H9 (cell line): ENCODE measurements around the gene CCDC30. TPM values are rescaled to one million over a fixed set of nuclear protein-coding genes. Genes with fewer than 3 reads are reported as not detected.

ENCODE experiments used
- DNase-seq: peaks from one replicate; pipeline ENCODE4 v3.0.0-alpha.2; 2017
- H2AFZ ChIP-seq: one replicate; pipeline ENCODE4 v1.6.1; 2013; ENCODE audit warnings: mild to moderate bottlenecking, low read length, control low read depth, moderate library complexity
- H2AK5ac ChIP-seq: 2 replicates; pipeline ENCODE4 v1.6.1; 2013; ENCODE audit warnings: low read length, control low read depth, mixed read lengths; ENCODE audit not compliant: insufficient read length
- H2BK120ac ChIP-seq: one replicate; pipeline ENCODE4 v1.6.1; 2013; ENCODE audit warnings: low read depth, mild to moderate bottlenecking, low read length, control low read depth, inconsistent platforms; ENCODE audit not compliant: poor library complexity, severe bottlenecking
- H2BK12ac ChIP-seq: 2 replicates; pipeline ENCODE4 v1.6.1; 2013; ENCODE audit warnings: low read length, control low read depth, mixed read lengths, low read depth; ENCODE audit not compliant: insufficient read length
- H2BK15ac ChIP-seq: 2 replicates; pipeline ENCODE4 v1.6.1; 2013; ENCODE audit warnings: low read depth, low read length, control low read depth
- H2BK20ac ChIP-seq: one replicate; pipeline ENCODE4 v1.6.1; 2013; ENCODE audit warnings: low read depth, mild to moderate bottlenecking, low read length, control low read depth, inconsistent platforms; ENCODE audit not compliant: poor library complexity, severe bottlenecking
- H2BK5ac ChIP-seq: 2 replicates; pipeline ENCODE4 v1.6.1; 2013; ENCODE audit warnings: low read length, control low read depth, mixed read lengths; ENCODE audit not compliant: insufficient read length
- H3K14ac ChIP-seq: 2 replicates; pipeline ENCODE4 v1.6.1; 2013; ENCODE audit warnings: low read length, control low read depth; ENCODE audit not compliant: insufficient read depth
- H3K18ac ChIP-seq: 2 replicates; pipeline ENCODE4 v1.6.1; 2013; ENCODE audit warnings: low read depth, mild to moderate bottlenecking, mixed read lengths, low read length, control low read depth; ENCODE audit not compliant: insufficient read length
- H3K23ac ChIP-seq: 2 replicates; pipeline ENCODE4 v1.6.1; 2013; ENCODE audit warnings: low read length, control low read depth, mixed read lengths, low read depth; ENCODE audit not compliant: insufficient read length
- H3K23me2 ChIP-seq: 2 replicates; pipeline ENCODE4 v1.6.1; 2013; ENCODE audit warnings: low read depth, mild to moderate bottlenecking, mixed read lengths, low read length, control low read depth; ENCODE audit not compliant: insufficient read length, poor library complexity, severe bottlenecking
- H3K27ac ChIP-seq: 2 replicates; pipeline ENCODE4 v1.5.1; 2013; ENCODE audit warnings: low read length, control low read depth, mixed read lengths, low read depth; ENCODE audit not compliant: insufficient read length
- H3K27me3 ChIP-seq: 2 replicates; pipeline ENCODE4 v1.6.1; 2013; ENCODE audit warnings: low read length, control low read depth, inconsistent platforms; ENCODE audit not compliant: insufficient read depth
- H3K4ac ChIP-seq: 2 replicates; pipeline ENCODE4 v1.6.1; 2013; ENCODE audit warnings: low read depth, mild to moderate bottlenecking, control low read depth, inconsistent platforms, low read length, moderate library complexity
- H3K4me1 ChIP-seq: 2 replicates; pipeline ENCODE4 v1.6.1; 2013; ENCODE audit warnings: low read length, control low read depth, inconsistent platforms; ENCODE audit not compliant: insufficient read depth
- H3K4me2 ChIP-seq: 2 replicates; pipeline ENCODE4 v1.6.1; 2013; ENCODE audit warnings: low read length, control low read depth, mixed read lengths; ENCODE audit not compliant: insufficient read length, insufficient read depth
- H3K56ac ChIP-seq: 2 replicates; pipeline ENCODE4 v1.6.1; 2013; ENCODE audit warnings: low read depth, mild to moderate bottlenecking, mixed read lengths, low read length, control low read depth; ENCODE audit not compliant: insufficient read length
- H3K79me1 ChIP-seq: 2 replicates; pipeline ENCODE4 v1.6.1; 2013; ENCODE audit warnings: low read depth, mild to moderate bottlenecking, moderate library complexity, low read length, control low read depth, inconsistent platforms; ENCODE audit not compliant: insufficient read depth, poor library complexity, severe bottlenecking
- H3K79me2 ChIP-seq: 2 replicates; pipeline ENCODE4 v1.6.1; 2013; ENCODE audit warnings: low read length, control low read depth, inconsistent platforms; ENCODE audit not compliant: insufficient read depth
- H3K9ac ChIP-seq: 2 replicates; pipeline ENCODE4 v1.6.1; 2013; ENCODE audit warnings: low read length, control low read depth, mixed read lengths; ENCODE audit not compliant: insufficient read length; ENCODE audit errors: extremely low read depth
- H3K9me3 ChIP-seq: one replicate; pipeline ENCODE4 v1.6.1; 2013; ENCODE audit warnings: low read depth, low read length, inconsistent platforms; ENCODE audit not compliant: control insufficient read depth
- H3T11ph ChIP-seq: one replicate; pipeline ENCODE4 v1.6.1; 2013; ENCODE audit warnings: mild to moderate bottlenecking, low read length, control low read depth, inconsistent platforms
- H4K20me1 ChIP-seq: one replicate; pipeline ENCODE4 v1.6.1; 2013; ENCODE audit not compliant: control insufficient read depth, insufficient read length, insufficient read depth
- H4K5ac ChIP-seq: 2 replicates; pipeline ENCODE4 v1.6.1; 2013; ENCODE audit warnings: low read depth, mild to moderate bottlenecking, mixed read lengths, low read length, control low read depth; ENCODE audit not compliant: insufficient read length
- H4K8ac ChIP-seq: replicated peaks from 2 replicates; pipeline ENCODE4 v1.6.1; 2013; ENCODE audit warnings: low read length, control low read depth, mixed read lengths, low read depth; ENCODE audit not compliant: insufficient read length
- H4K91ac ChIP-seq: 2 replicates; pipeline ENCODE4 v1.6.1; 2013; ENCODE audit warnings: low read depth, mild to moderate bottlenecking, moderate library complexity, mixed read lengths, low read length, control low read depth; ENCODE audit not compliant: insufficient read length
- H3K27ac Mint-ChIP-seq, 3 experiments: 2 replicates in 2 of 3; 3 replicates in 1 of 3; pipeline ENCODE4 v1.8.0; 2020 to 2021; ENCODE audit warnings: mixed read lengths in 3 of 3, mild to moderate bottlenecking in 1 of 3, moderate library complexity in 1 of 3
- H3K27me3 Mint-ChIP-seq: 2 replicates; pipeline ENCODE4 v1.8.0; 2021; ENCODE audit warnings: low read depth, mild to moderate bottlenecking, moderate library complexity, mixed read lengths
- H3K36me3 Mint-ChIP-seq, 3 experiments: 2 replicates in 2 of 3; 3 replicates in 1 of 3; pipeline ENCODE4 v1.8.0; 2020 to 2021; ENCODE audit warnings: low read depth in 3 of 3, mixed read lengths in 3 of 3; ENCODE audit not compliant: insufficient read depth in 1 of 3
- H3K4me1 Mint-ChIP-seq, 2 experiments: 2 replicates each; pipeline ENCODE4 v1.8.0; 2020; ENCODE audit warnings: mixed read lengths in 2 of 2
- H3K4me3 Mint-ChIP-seq, 2 experiments: 2 replicates in 1 of 2; 3 replicates in 1 of 2; pipeline ENCODE4 v1.8.0; 2020 to 2021; ENCODE audit warnings: mild to moderate bottlenecking in 2 of 2, mixed read lengths in 2 of 2, moderate library complexity in 1 of 2
- H3K9me3 Mint-ChIP-seq, 2 experiments: 2 replicates in 1 of 2; 3 replicates in 1 of 2; pipeline ENCODE4 v1.8.0; 2020; ENCODE audit warnings: mild to moderate bottlenecking in 2 of 2, mixed read lengths in 2 of 2, moderate library complexity in 1 of 2
- WGBS: extraction: QIAGEN DNeasy Blood & Tissue Kit; methylation state at CpG from one replicate; pipeline ENCODE4 v1.1.7; 2013; ENCODE audit warnings: missing lambda C conversion rate, low lambda C conversion rate, mixed read lengths; ENCODE audit not compliant: insufficient read length; ENCODE audit errors: extremely low coverage; 5-methylcytosine and 5-hydroxymethylcytosine counted together
- total RNA-seq: library from RNA; stranded (reverse); gene quantifications from 2 replicates; pipeline ENCODE4 v1.2.1, GENCODE V29; 2021
- TF ChIP-seq, protein P1 (sequence below): fragments of 200-600 bp; sonication (generic); conservative IDR thresholded peaks from 3 replicates; pipeline ENCODE4 v1.8.0; 2021; ENCODE audit warnings: antibody characterized with exemption, mild to moderate bottlenecking

CCDC30 gene
- total RNA-seq, 1 experiment from 2014 or later, result 1.8 TPM

- peak overlapping the region; percentile 34 to 93 (median 66); a peak in 5 of 7 replicates for H3K27ac Mint-ChIP-seq
Observed at GRCh38 chr1:42456754-42457089, 6.4 kb upstream of the CCDC30 start.

More at GRCh38 chr1:42456754-42457089, 6.4 kb upstream of the CCDC30 start:
- H3K23ac ChIP-seq, result no peak overlapping the region
- H2BK5ac ChIP-seq, result no peak overlapping the region
- Mint-ChIP-seq H3K4me1 (peaks cover 16 to 20% of the 10 kb centered on the region in 2 experiments), H3K27me3 (peaks cover 2% of the 10 kb centered on the region; the same call in 1 of the 2 replicates), H3K9me3 (no peaks in the 10 kb centered on the region), H3K4me3 (peak overlapping the region; percentile 77 to 94), H3K36me3 (peaks cover 6 to 27% (median 22%) of the 10 kb centered on the region in 3 experiments; a peak in 6 of 7 replicates)
- no peak overlapping the region for H4K91ac ChIP-seq
- peaks cover 4% of the 10 kb centered on the region for H3K23me2 ChIP-seq
- peak overlapping the region; percentile 37 for H3K9ac ChIP-seq
- no peak overlapping the region for H4K5ac ChIP-seq
- H3K14ac ChIP-seq, result peak overlapping the region; percentile 49; the same call in 1 of the 2 replicates
- no peak overlapping the region for H4K8ac ChIP-seq
- H2AK5ac ChIP-seq, result no peak overlapping the region
- no peaks in the 10 kb centered on the region for H4K20me1 ChIP-seq
- no peak overlapping the region for H2BK12ac ChIP-seq
- H2AFZ ChIP-seq, result no peak overlapping the region
- no peaks in the 10 kb centered on the region for H3K9me3 ChIP-seq
- no peak overlapping the region for H3K4ac ChIP-seq
- TF ChIP-seq, protein P1, sequence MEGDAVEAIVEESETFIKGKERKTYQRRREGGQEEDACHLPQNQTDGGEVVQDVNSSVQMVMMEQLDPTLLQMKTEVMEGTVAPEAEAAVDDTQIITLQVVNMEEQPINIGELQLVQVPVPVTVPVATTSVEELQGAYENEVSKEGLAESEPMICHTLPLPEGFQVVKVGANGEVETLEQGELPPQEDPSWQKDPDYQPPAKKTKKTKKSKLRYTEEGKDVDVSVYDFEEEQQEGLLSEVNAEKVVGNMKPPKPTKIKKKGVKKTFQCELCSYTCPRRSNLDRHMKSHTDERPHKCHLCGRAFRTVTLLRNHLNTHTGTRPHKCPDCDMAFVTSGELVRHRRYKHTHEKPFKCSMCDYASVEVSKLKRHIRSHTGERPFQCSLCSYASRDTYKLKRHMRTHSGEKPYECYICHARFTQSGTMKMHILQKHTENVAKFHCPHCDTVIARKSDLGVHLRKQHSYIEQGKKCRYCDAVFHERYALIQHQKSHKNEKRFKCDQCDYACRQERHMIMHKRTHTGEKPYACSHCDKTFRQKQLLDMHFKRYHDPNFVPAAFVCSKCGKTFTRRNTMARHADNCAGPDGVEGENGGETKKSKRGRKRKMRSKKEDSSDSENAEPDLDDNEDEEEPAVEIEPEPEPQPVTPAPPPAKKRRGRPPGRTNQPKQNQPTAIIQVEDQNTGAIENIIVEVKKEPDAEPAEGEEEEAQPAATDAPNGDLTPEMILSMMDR, result no peak
- peak overlapping the region; percentile 75 for H3K4me2 ChIP-seq
- no peak overlapping the region for H2BK120ac ChIP-seq
- H2BK20ac ChIP-seq, result no peak overlapping the region
- H3K18ac ChIP-seq, result peak overlapping the region; percentile 70
- no peaks in the 10 kb centered on the region for H3K27me3 ChIP-seq
- H3K79me2 ChIP-seq, result no peaks in the 10 kb centered on the region
- H3K4me1 ChIP-seq, result no peaks in the 10 kb centered on the region
- H3K27ac ChIP-seq, result no peak overlapping the region
- H3K56ac ChIP-seq, result no peak overlapping the region
- DNase-seq, result peak; percentile 70
- H3K79me1 ChIP-seq, result no peaks in the 10 kb centered on the region
- WGBS, result no CpG with 5 or more reads among the region's 23 CpGs
- no peak overlapping the region for H2BK15ac ChIP-seq
- H3T11ph ChIP-seq, result no peak overlapping the region
